Activated CD8-positive, alpha-beta T cell treated with anti-CD3 and anti-CD28 coated beads, Interleukin-2, amount 10 ng/mL, durations not matched to agents 7 days and 5 days (primary cell): Measurements from ENCODE around the gene CSNK1A1. TPM values are rescaled to one million over a fixed set of nuclear protein-coding genes. Genes with fewer than 3 reads are reported as not detected.
"Not testable (repeated sequence)": the region's sequence is repeated elsewhere in the genome, so short reads cannot be mapped to it uniquely, and the experiment has no call there.

Experiments
- ATAC-seq: fragments of 150-1000 bp; cut with Tn5 transposase; one replicate; pipeline ENCODE4 v1.10.0; 2021; ENCODE audit warnings: moderate library complexity
- CTCF ChIA-PET: fragments of 350-600 bp; sonication (Branson Sonifier 250); formaldehyde crosslinking; loops from one replicate; lab custom pipeline; 2021; ENCODE audit warnings: antibody characterized with exemption; lab: Charles Lee
- POLR2A ChIA-PET: fragments of 350-600 bp; sonication (Branson Sonifier 250); formaldehyde crosslinking; loops from one replicate; lab custom pipeline; 2021; ENCODE audit warnings: antibody characterized with exemption; lab: Charles Lee
- DNase-seq: peaks from one replicate; pipeline ENCODE4 v3.0.0-alpha.2; 2020
- H3K27ac Mint-ChIP-seq: one replicate; pipeline ENCODE4 v1.8.0; 2021; ENCODE audit warnings: mild to moderate bottlenecking, mixed read lengths
- H3K27me3 Mint-ChIP-seq: one replicate; pipeline ENCODE4 v1.8.0; 2021; ENCODE audit warnings: low read depth, mixed read lengths
- H3K36me3 Mint-ChIP-seq: one replicate; pipeline ENCODE4 v1.8.0; 2021; ENCODE audit warnings: low read depth, mixed read lengths
- H3K4me1 Mint-ChIP-seq: one replicate; pipeline ENCODE4 v1.8.0; 2021; ENCODE audit warnings: low read depth, mixed read lengths
- H3K4me3 Mint-ChIP-seq: one replicate; pipeline ENCODE4 v1.8.0; 2021; ENCODE audit warnings: mild to moderate bottlenecking, mixed read lengths
- H3K9me3 Mint-ChIP-seq: one replicate; pipeline ENCODE4 v1.8.0; 2022; ENCODE audit warnings: mixed read lengths; ENCODE audit not compliant: insufficient read depth
- total RNA-seq, 2 experiments: library from RNA; stranded (reverse); gene quantifications; one replicate each; pipeline ENCODE4 v1.2.3, GENCODE V29; 2021

The CSNK1A1 gene
- total RNA-seq, 2 experiments from 2014 or later: 163 to 177 TPM

GRCh38 chr5:149470942-149471341, 80.3 kb downstream of the CSNK1A1 start:
- no peak overlapping the region for H3K4me3 Mint-ChIP-seq
- H3K4me1 Mint-ChIP-seq: no peaks in the 10 kb centered on the region
- no peaks in the 10 kb centered on the region for H3K9me3 Mint-ChIP-seq
- no peak for ATAC-seq
- ChIA-PET CTCF (no interaction called here), POLR2A (no interaction called here)
- DNase-seq: no peak
- no peak overlapping the region for H3K27ac Mint-ChIP-seq
- no peaks in the 10 kb centered on the region for H3K36me3 Mint-ChIP-seq
- no peaks in the 10 kb centered on the region for H3K27me3 Mint-ChIP-seq

- H3K4me1 Mint-ChIP-seq: no peaks in the 10 kb centered on the region
- no peak for DNase-seq
- ATAC-seq: no peak
- ChIA-PET CTCF (no interaction called here), POLR2A (interaction anchor here (0.6 kb wide), 1 partner anchor 269 kb away, joined by 3 read pairs; no protein-coding TSS in a partner anchor)
- H3K27me3 Mint-ChIP-seq: no peaks in the 10 kb centered on the region
- H3K27ac Mint-ChIP-seq: no peak overlapping the region
- no peak overlapping the region for H3K4me3 Mint-ChIP-seq
- no peaks in the 10 kb centered on the region for H3K9me3 Mint-ChIP-seq
- H3K36me3 Mint-ChIP-seq: no peaks in the 10 kb centered on the region
Observed at GRCh38 chr5:149466457-149466972, 84.7 kb downstream of the CSNK1A1 start.

- no peaks in the 10 kb centered on the region for H3K4me1 Mint-ChIP-seq
- DNase-seq: no peak
- no peak overlapping the region for H3K27ac Mint-ChIP-seq
- no peak overlapping the region for H3K4me3 Mint-ChIP-seq
- ChIA-PET CTCF (no interaction called here), POLR2A (no interaction called here)
- H3K9me3 Mint-ChIP-seq: no peaks in the 10 kb centered on the region
- no peak for ATAC-seq
- peaks cover 2% of the 10 kb centered on the region for H3K27me3 Mint-ChIP-seq
- H3K36me3 Mint-ChIP-seq: no peaks in the 10 kb centered on the region
Observed at GRCh38 chr5:149464796-149465489, 86.3 kb downstream of the CSNK1A1 start.

- DNase-seq, H3K9me3 Mint-ChIP-seq, H3K4me1 Mint-ChIP-seq, H3K36me3 Mint-ChIP-seq, H3K27ac Mint-ChIP-seq, CTCF ChIA-PET, H3K27me3 Mint-ChIP-seq, POLR2A ChIA-PET, H3K4me3 Mint-ChIP-seq, ATAC-seq: not testable (repeated sequence)
Observed at GRCh38 chr5:149461907-149462306, 89.3 kb downstream of the CSNK1A1 start.

GRCh38 chr5:149459891-149460290, 91.3 kb downstream of the CSNK1A1 start:
- POLR2A ChIA-PET: interaction anchor here (0.6 kb wide), 1 partner anchor 17 kb away, joined by 5 read pairs; no protein-coding TSS in a partner anchor
- ATAC-seq (no peak), DNase-seq (no peak)
- CTCF ChIA-PET: no interaction called here
- H3K9me3 Mint-ChIP-seq: no peaks in the 10 kb centered on the region
- H3K27me3 Mint-ChIP-seq: peaks cover 2% of the 10 kb centered on the region
- no peaks in the 10 kb centered on the region for H3K36me3 Mint-ChIP-seq
- peaks cover 3% of the 10 kb centered on the region for H3K4me1 Mint-ChIP-seq
- no peak overlapping the region for H3K27ac Mint-ChIP-seq
- no peak overlapping the region for H3K4me3 Mint-ChIP-seq

- no peaks in the 10 kb centered on the region for H3K36me3 Mint-ChIP-seq
- no peaks in the 10 kb centered on the region for H3K9me3 Mint-ChIP-seq
- ATAC-seq (no peak), DNase-seq (no peak)
- ChIA-PET CTCF (no interaction called here), POLR2A (interaction anchor here (0.8 kb wide), 1 partner anchor 27 kb away, joined by 3 read pairs; no protein-coding TSS in a partner anchor)
- no peak overlapping the region for H3K27ac Mint-ChIP-seq
- peaks cover 4% of the 10 kb centered on the region for H3K4me1 Mint-ChIP-seq
- peaks cover 2% of the 10 kb centered on the region for H3K27me3 Mint-ChIP-seq
- no peak overlapping the region for H3K4me3 Mint-ChIP-seq
Observed at GRCh38 chr5:149457393-149457763, 93.9 kb downstream of the CSNK1A1 start.

- ChIA-PET POLR2A (interaction anchor here (0.8 kb wide), 1 partner anchor 27 kb away, joined by 3 read pairs; no protein-coding TSS in a partner anchor), CTCF (interaction anchor here (1.5 kb wide), 1 partner anchor 21 kb away, joined by 6 read pairs; no protein-coding TSS in a partner anchor)
- peaks cover 9% of the 10 kb centered on the region for H3K4me1 Mint-ChIP-seq
- H3K27me3 Mint-ChIP-seq: peaks cover 2% of the 10 kb centered on the region
- ATAC-seq: no peak
- no peaks in the 10 kb centered on the region for H3K36me3 Mint-ChIP-seq
- DNase-seq: no peak
- no peak overlapping the region for H3K27ac Mint-ChIP-seq
- H3K9me3 Mint-ChIP-seq: no peaks in the 10 kb centered on the region
- H3K4me3 Mint-ChIP-seq: no peak overlapping the region
Observed at GRCh38 chr5:149456597-149457392, 94.4 kb downstream of the CSNK1A1 start.

GRCh38 chr5:149455889-149456409, 95.3 kb downstream of the CSNK1A1 start:
- ChIA-PET POLR2A (no interaction called here), CTCF (interaction anchor here (1.5 kb wide), 1 partner anchor 20 kb away, joined by 6 read pairs; no protein-coding TSS in a partner anchor)
- no peaks in the 10 kb centered on the region for H3K36me3 Mint-ChIP-seq
- H3K4me1 Mint-ChIP-seq: peaks cover 9% of the 10 kb centered on the region
- no peak overlapping the region for H3K4me3 Mint-ChIP-seq
- DNase-seq (no peak), ATAC-seq (peak; percentile 28)
- peaks cover 2% of the 10 kb centered on the region for H3K27me3 Mint-ChIP-seq
- no peaks in the 10 kb centered on the region for H3K9me3 Mint-ChIP-seq
- H3K27ac Mint-ChIP-seq: no peak overlapping the region

- Mint-ChIP-seq H3K9me3 (no peaks in the 10 kb centered on the region), H3K27me3 (no peaks in the 10 kb centered on the region), H3K27ac (no peak overlapping the region), H3K36me3 (no peaks in the 10 kb centered on the region), H3K4me1 (peaks cover 9% of the 10 kb centered on the region), H3K4me3 (no peak overlapping the region)
- ChIA-PET POLR2A (no interaction called here), CTCF (interaction anchor here (0.9 to 1.1 kb wide), 3 partner anchors 8 to 113 kb away, joined by 3 to 4 read pairs (median 3); no protein-coding TSS in a partner anchor)
- no peak for ATAC-seq
- DNase-seq: no peak
Observed at GRCh38 chr5:149453618-149454415, 97.4 kb downstream of the CSNK1A1 start.

GRCh38 chr5:149452665-149453617, 98.3 kb downstream of the CSNK1A1 start:
- DNase-seq: no peak
- ChIA-PET CTCF (no interaction called here), POLR2A (no interaction called here)
- no peaks in the 10 kb centered on the region for H3K27me3 Mint-ChIP-seq
- H3K9me3 Mint-ChIP-seq: no peaks in the 10 kb centered on the region
- peaks cover 9% of the 10 kb centered on the region for H3K4me1 Mint-ChIP-seq
- H3K4me3 Mint-ChIP-seq: no peak overlapping the region
- H3K27ac Mint-ChIP-seq: no peak overlapping the region
- no peaks in the 10 kb centered on the region for H3K36me3 Mint-ChIP-seq
- no peak for ATAC-seq
